ENCODE measurements around the gene ATG5.
A peak's percentile ranks its signal among the peaks of the same experiment; 100 is the strongest.

Gene ATG5

GRCh38 chr6:106180208-106180607, 145.4 kb downstream of the ATG5 start:
- no peak for DNase-seq (ENCODE audit: low spot score)

GRCh38 chr6:106178900-106179299, 146.7 kb downstream of the ATG5 start:
- DNase-seq (ENCODE audit: low spot score): no peak

- DNase-seq (ENCODE audit: low spot score): no peak
These were observed 147.8 kb downstream of the ATG5 start for GRCh38 chr6:106177786-106178185.

GRCh38 chr6:106173124-106173879, 152.3 kb downstream of the ATG5 start:
- no peak for DNase-seq (ENCODE audit: low spot score)

- no peak for DNase-seq (ENCODE audit: low spot score)
These were observed 155.3 kb downstream of the ATG5 start for GRCh38 chr6:106170030-106170791.

- DNase-seq (ENCODE audit: low spot score): no peak
These were observed 156.0 kb downstream of the ATG5 start for GRCh38 chr6:106169517-106169916.

GRCh38 chr6:106168097-106168888, 157.3 kb downstream of the ATG5 start:
- DNase-seq (ENCODE audit: low spot score): no peak

- no peak for DNase-seq (ENCODE audit: low spot score)
These were observed 158.3 kb downstream of the ATG5 start for GRCh38 chr6:106167096-106167814.

- DNase-seq (ENCODE audit: low spot score): peak; percentile 74
These were observed 159.6 kb downstream of the ATG5 start for GRCh38 chr6:106165885-106166485.

- no peak for DNase-seq (ENCODE audit: low spot score)
These were observed 161.3 kb downstream of the ATG5 start for GRCh38 chr6:106163966-106164877.

- peak; percentile 47 for DNase-seq (ENCODE audit: low spot score)
These were observed 162.1 kb downstream of the ATG5 start for GRCh38 chr6:106163446-106163965.

- DNase-seq (ENCODE audit: low spot score): no peak
These were observed 162.6 kb downstream of the ATG5 start for GRCh38 chr6:106162921-106163320.

GRCh38 chr6:106161893-106162292, 163.7 kb downstream of the ATG5 start:
- DNase-seq (ENCODE audit: low spot score): no peak

GRCh38 chr6:106161311-106161874, 164.2 kb downstream of the ATG5 start:
- no peak for DNase-seq (ENCODE audit: low spot score)

GRCh38 chr6:106160189-106160588, 165.4 kb downstream of the ATG5 start:
- peak; percentile 12 for DNase-seq (ENCODE audit: low spot score)

GRCh38 chr6:106159531-106159940, 166.0 kb downstream of the ATG5 start:
- DNase-seq (ENCODE audit: low spot score): peak; percentile 94

- DNase-seq (ENCODE audit: low spot score): peak; percentile 23
These were observed 166.7 kb downstream of the ATG5 start for GRCh38 chr6:106158816-106159215.

GRCh38 chr6:106156863-106157262, 168.7 kb downstream of the ATG5 start:
- DNase-seq (ENCODE audit: low spot score): peak; percentile 22

GRCh38 chr6:106156413-106156812, 169.1 kb downstream of the ATG5 start:
- DNase-seq (ENCODE audit: low spot score): no peak

Measured in kidney tubule cell (primary cell).